CD4-positive, alpha-beta T cell treated with Interleukin-21 for 1 hour (primary cell): ENCODE results near the gene BIN2.
"Not testable (repeated sequence)": the region's sequence is repeated elsewhere in the genome, so short reads cannot be mapped to it uniquely, and the experiment has no call there.

ENCODE experiments used
- DNase-seq: peaks from one replicate; pipeline ENCODE4 v3.0.0-alpha.2; 2020

Gene BIN2

GRCh38 chr12:51307655-51308593, 16.1 kb downstream of the BIN2 start:
- DNase-seq = no peak

- no peak for DNase-seq
These were observed 17.5 kb downstream of the BIN2 start for GRCh38 chr12:51306507-51306906.

GRCh38 chr12:51300768-51301167, 23.2 kb downstream of the BIN2 start:
- not testable (repeated sequence) for DNase-seq

- DNase-seq = no peak
These were observed 28.3 kb downstream of the BIN2 start for GRCh38 chr12:51295651-51296050.

GRCh38 chr12:51294097-51294496, 29.9 kb downstream of the BIN2 start:
- DNase-seq = not testable (repeated sequence)

GRCh38 chr12:51293696-51294095, 30.3 kb downstream of the BIN2 start:
- DNase-seq = no peak

GRCh38 chr12:51291603-51292513, 32.1 kb downstream of the BIN2 start:
- peak; percentile 7 for DNase-seq

GRCh38 chr12:51285843-51286242, 38.1 kb downstream of the BIN2 start:
- DNase-seq = no peak

GRCh38 chr12:51281202-51281924, 42.6 kb downstream of the BIN2 start:
- no peak for DNase-seq

GRCh38 chr12:51275088-51275487, 48.9 kb downstream of the BIN2 start:
- DNase-seq = no peak

- not testable (repeated sequence) for DNase-seq
These were observed 51.2 kb downstream of the BIN2 start for GRCh38 chr12:51272810-51273209.

- no peak for DNase-seq
These were observed 52.9 kb downstream of the BIN2 start for GRCh38 chr12:51270951-51271518.

GRCh38 chr12:51270067-51270950, 53.7 kb downstream of the BIN2 start, which contains the start of gene SMAGP:
TSS of gene SMAGP (minus strand) at chr12:51270415. CDS start at chr12:51269278, 1,137 bp downstream.
- DNase-seq = peak; percentile 51

GRCh38 chr12:51269174-51270066, 54.6 kb downstream of the BIN2 start:
- DNase-seq = peak; percentile 69

GRCh38 chr12:51265024-51265423, 59.0 kb downstream of the BIN2 start:
- DNase-seq = peak; percentile 59

- no peak for DNase-seq
These were observed 59.7 kb downstream of the BIN2 start for GRCh38 chr12:51264297-51264696.

GRCh38 chr12:51263341-51263740, 60.6 kb downstream of the BIN2 start:
- DNase-seq = no peak

- peak; percentile 50 for DNase-seq
These were observed 61.2 kb downstream of the BIN2 start for GRCh38 chr12:51262758-51263177.

- not testable (repeated sequence) for DNase-seq
These were observed 64.4 kb downstream of the BIN2 start for GRCh38 chr12:51259600-51259999.

GRCh38 chr12:51254536-51254935, 69.4 kb downstream of the BIN2 start:
- no peak for DNase-seq
